GM19395 (cell line): ENCODE measurements around the gene GRIA1.
A peak's percentile ranks its signal among the peaks of the same experiment; 100 is the strongest.

Source experiments
- ATAC-seq: cut with Tn5 transposase; IDR thresholded peaks from one replicate; pipeline ENCODE4 v1.9.1; 2021; ENCODE audit warnings: mild to moderate bottlenecking, moderate library complexity; ENCODE audit not compliant: unreplicated experiment

The GRIA1 gene

GRCh38 chr5:153601377-153601776, 110.9 kb downstream of the GRIA1 start:
- peak; percentile 82 for ATAC-seq

DNA sequence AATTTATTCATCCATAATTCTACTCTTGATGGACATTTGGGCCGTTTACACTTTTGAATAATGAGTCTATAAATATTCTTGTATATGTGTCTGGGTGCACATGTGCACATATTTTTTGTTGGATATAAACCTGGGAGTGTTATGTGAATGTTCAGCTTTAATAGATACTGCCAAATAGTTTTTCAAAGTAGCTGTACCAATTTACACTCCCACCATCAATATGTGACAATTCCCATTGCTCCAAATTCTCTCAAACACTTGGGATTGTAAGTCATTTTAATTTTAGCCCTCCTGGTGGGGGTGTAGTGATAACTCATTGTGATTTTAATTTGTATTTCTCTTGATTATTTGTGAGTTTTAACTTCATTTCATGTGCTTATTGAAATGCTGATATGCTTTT, 114.9 kb downstream of the GRIA1 start:
- no peak for ATAC-seq

DNA sequence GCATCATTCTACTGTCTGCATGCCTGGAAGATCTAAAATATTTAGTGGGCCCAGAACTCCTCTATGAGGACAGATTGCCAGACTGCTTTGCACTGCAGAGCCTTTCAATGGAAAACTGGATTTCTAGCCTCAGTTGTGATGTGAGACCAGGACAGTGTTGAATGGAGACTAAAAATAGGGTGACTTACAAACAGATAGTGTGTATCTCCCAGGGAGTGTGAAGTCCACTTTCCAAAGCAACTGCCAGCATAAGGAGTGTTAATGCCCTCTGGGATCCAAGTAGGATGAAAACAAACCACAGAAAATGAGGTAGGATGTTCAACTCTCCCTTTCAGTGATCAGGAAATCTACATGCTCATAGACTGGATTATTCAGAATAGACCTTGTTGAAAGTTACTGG, 119.5 kb downstream of the GRIA1 start:
- no peak for ATAC-seq

DNA sequence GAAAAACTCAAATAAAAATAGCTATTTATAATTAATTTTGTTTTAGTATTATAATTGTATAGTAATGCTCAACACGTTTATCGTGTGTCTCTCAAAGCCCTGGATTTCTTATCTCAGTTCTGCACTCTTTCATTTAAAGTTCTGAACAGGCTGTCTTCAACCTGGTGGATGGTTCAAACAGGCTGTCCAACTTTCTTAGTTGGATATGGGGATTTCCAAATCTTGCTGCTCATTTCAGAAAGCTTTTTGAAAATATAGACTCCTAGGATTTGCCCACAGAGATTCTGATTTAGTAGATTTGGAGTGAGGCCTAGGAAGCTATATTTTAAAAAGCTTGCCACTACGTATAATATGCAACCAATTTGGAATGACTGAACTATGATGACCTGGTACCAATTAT, 120.3 kb downstream of the GRIA1 start:
- no peak for ATAC-seq

DNA sequence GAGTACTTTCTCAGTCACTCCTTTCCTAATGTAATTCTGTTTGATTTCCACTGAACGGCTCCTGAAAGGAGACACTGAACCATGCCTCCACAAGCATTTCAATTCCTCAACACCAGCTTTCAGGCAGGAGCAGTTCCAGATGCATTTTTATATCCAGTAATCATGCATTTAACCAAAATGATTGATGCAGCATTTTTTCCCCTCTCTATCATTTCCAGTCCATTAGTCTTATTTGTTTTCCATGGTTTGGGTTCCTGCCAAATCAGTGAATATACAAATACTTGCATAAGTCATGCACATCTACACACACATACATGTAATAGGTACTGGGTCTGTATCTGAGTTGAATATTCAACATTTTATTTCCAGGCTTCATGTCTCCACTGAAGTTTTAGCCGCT, 122.7 kb downstream of the GRIA1 start:
- no peak for ATAC-seq

DNA sequence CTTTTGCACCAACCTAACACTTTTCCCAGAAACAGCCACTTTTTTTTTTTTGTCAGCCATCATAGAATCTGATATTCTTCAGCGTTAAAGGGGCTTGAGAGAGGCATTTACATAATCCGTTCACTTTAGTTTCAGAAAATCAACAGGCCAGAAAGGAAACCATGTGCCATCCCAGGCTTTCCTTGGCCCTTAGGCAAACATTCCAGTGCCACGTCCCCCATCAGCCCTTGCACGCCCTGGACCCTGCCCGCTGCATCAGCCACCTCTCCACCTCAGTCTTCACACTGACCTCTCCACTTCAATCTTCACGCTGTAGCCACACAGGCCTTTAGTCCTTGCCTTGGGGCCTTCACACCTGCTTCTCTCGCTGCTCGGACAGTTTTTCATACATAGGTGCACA, 123.2 kb downstream of the GRIA1 start:
- ATAC-seq: no peak

GRCh38 chr5:153617190-153617589, 126.7 kb downstream of the GRIA1 start:
- ATAC-seq: no peak

DNA sequence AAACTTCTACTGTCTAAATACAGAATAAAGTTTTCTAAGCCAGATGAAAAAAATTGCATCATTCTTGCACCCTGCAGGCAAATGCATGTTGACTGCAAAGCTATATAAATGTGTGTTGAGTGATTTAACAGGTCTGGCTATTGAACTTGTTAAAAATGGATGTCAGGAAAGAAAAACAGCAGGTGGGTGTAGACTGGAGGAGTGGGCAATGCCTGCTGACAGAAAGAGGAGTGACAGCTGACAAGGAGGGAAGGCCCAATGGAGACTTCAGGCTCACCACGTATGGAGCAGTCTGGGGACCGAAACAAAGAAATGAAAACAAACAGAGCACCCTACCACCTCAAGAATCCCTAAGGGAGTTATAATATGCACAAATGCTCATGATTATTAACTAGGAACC, 127.8 kb downstream of the GRIA1 start:
- no peak for ATAC-seq

GRCh38 chr5:153618867-153619266, 128.4 kb downstream of the GRIA1 start:
- ATAC-seq: no peak

DNA sequence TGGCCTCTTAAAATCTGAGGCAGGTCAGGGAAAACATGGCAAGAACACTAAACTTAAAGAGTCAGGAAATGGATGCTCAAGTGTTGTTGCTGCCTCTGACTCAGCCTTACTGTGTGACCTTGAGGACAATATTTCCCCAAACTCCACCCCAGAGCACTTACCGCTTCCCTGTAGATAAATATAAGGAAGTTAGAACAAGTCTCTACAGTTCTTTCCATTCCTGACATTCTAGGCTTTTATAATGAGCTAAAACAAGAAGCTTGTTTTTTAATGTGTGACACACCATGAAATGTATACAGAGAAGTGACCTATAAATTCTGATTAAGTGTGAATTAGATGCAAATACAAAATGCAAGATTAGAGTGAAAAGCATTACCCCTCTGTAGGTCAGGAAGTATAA, 129.3 kb downstream of the GRIA1 start:
- no peak for ATAC-seq

GRCh38 chr5:153623124-153623523, 132.7 kb downstream of the GRIA1 start:
- no peak for ATAC-seq

- no peak for ATAC-seq
Measured at GRCh38 chr5:153623751-153624450, 133.4 kb downstream of the GRIA1 start.

- no peak for ATAC-seq
Measured at GRCh38 chr5:153624451-153624765, 133.9 kb downstream of the GRIA1 start.

GRCh38 chr5:153625826-153626354, 135.4 kb downstream of the GRIA1 start:
- no peak for ATAC-seq

- no peak for ATAC-seq
Measured at GRCh38 chr5:153626836-153627235, 136.4 kb downstream of the GRIA1 start.

DNA sequence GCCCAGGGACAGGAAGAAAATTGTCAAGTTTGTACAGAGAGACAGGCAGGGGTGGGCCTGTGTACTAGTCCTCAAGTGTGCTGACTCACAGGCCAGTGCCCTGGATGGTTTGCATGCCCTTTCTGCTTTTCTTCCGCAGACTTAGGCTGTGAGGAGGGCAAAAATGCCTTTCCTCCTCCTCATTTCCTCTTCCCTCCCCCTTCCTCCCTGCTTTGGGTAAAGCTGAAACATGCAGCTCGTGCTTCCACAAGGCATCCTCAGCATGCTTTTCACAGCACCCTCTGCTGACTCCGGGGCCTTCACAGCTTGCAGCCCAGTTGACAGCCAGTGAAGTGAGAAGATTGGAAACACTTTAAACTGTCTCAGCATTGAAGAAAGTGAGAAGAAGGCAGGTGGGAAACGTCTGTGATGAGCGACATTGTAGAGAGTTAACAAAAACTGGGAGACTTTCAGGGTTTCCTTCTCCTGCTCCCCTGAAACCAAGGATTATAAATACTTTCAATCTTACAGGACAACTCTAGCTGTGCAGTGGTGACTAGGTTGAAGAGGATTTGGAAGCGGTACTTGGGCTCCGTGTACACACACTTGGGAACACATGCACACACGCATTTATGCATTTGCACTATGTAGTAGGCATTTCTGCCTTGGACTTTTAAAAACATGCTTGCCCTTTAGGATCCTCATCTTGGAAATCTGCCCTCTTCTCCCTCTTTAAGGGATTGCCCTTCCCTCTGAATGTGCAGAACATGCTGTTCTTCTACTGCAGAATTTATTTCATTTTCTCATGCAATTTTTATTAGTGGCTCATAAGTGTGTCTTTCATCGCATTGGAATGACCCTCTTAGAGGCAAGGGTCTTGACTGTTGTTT, 138.8 kb downstream of the GRIA1 start:
- no peak for ATAC-seq

DNA sequence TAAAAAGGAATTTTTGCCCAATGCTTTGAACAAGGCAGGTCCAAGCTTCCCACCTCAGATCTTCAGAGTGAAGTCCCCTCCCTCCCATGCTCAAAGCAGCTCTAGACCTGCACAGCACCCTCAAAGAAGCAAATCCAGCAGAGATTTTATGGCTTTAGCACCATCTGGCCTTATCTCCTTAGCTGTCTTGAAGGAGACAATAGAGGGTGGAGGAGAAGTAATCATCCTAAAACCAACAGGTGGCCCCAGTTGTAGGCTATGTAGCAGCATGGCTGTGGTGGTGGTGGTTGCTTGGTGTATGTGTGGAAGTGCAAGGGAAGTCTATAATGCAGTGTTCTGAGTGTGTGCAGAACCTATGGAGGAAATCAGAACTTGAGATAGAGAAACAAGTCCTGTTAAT, 140.1 kb downstream of the GRIA1 start:
- ATAC-seq: no peak

DNA sequence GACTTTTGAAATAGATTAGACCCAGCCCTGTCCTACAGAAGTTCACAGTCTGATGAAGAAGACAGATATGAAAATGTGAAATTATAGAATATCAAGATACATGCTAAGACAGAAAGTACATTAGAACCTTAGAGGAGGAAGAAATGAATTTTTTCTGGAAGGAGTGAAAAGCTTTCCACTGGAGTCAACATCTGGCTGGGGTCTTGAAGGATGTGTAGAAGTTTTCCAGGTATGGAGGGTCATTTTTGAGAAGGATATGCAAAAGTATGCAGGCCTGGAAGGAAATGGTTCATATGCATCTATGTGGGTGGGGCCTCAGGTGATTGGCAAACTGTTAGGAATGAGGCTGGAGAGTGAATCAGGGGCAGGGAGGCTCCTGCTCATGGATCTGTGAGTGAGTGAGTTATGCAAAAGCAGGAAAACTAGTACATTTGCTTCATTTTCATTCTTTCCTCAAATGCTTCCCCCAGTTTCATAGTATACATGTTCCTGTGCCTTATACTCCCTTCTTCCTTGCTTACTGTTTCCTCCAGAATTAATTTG, 142.3 kb downstream of the GRIA1 start:
- no peak for ATAC-seq

DNA sequence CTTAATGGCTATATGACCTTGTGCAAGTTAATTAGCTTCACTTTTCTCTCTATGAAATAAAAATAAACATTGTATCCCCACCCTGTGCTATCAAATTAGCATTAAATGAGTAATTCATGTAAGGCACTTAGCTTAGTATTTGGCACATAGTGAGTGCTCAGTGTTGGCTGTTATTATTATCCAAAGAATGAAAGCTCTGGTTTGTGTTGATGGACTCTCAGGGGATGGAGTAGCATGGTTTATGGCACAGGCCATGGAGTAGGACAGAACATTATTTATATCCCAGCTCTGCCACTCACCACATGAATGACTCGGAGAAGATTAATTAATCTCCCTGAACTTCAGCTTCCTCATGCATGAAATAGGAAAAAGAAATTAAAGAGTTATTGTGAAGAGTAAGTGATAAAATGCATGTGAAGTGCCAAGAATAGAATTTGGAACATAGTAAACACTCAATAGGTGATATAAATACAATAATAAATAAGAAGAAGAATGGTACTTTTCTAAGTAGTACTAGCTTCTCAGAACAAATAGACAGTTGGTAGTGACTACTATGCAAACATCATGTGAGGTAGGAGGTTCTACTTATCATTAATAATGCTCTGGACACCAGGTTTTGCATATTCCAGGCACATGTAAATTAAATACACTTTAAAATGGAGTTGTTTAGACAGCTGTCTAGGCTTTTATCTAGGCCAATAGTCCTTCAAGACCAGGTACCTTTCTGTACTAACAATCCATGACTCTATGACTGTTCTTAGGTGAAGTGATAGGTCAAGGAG, 146.4 kb downstream of the GRIA1 start:
- ATAC-seq: no peak

GRCh38 chr5:153640293-153640692, 149.8 kb downstream of the GRIA1 start:
- no peak for ATAC-seq

DNA sequence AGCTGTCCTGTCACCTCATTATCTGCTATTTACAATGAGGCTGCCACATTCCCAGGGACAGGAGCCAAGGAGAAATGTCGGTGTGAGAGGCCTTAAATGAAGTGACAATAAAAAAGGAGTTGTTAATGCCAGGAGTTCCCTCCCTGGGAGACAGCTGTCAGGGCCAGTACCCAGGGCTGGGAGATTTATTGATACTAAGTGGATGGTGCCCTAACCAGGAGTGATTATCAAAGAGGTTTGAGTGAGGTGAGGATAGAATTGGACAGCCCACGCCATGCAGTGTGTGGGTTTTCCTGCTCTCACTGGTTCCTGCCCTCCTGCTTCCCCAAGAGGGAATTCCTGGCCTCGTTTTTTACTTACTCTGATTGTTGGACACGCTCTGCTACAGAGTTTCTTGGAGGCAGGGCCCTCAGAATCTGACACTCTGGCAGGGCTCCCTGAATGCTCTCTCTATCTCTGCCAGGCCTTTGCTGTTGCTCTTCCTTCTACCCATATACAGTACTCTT, 150.8 kb downstream of the GRIA1 start:
- ATAC-seq: no peak
